GM18505 (cell line): ENCODE measurements around the gene MRPL55.

Experiments
- ATAC-seq: cut with Tn5 transposase; IDR thresholded peaks from one replicate; pipeline ENCODE4 v1.9.1; 2021; ENCODE audit not compliant: unreplicated experiment
- POLR2A ChIP-seq: IDR thresholded peaks from 4 replicates; pipeline ENCODE4 v1.6.1; 2011; ENCODE audit warnings: borderline replicate concordance; ENCODE audit not compliant: insufficient read depth, insufficient read length; ENCODE audit errors: extremely low read depth

MRPL55 gene

DNA sequence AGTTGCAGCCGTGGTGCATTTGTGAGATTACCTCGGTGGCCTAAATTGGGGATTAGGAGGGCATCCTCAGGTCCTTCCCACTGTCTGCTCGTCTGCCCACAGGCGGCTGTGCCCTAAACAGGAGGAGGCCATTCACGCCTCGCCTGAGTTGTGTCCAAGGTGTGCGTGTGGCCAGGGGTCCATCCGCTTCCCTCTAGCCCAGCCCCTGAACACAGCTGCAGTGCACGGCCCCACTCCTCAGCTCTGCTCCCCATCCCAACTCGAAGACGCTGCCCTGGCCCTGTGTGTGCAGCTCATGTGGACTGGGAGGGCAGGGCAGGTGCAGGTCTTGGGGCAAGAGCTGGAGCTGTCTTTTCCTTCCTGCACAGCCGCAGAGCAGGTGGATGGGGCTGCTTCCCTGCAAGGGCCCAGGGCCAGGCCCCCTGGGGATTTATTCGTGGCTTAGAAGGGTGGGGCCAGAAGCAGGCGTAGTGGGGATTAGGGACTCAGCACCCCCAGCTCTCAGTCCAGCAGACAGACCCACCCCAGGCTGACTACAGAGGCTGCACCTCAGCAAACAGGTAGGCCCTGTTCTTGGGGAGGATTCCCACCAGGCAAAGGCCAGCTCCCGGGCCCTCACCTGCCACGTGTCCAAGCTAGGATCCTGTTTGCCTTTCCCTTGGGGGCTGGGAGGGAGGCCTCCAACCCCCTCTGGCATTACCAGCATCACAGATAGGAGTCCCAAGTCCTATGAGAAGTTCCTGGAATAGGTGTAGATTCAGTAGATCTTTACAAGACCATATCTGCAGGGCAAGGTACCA, 35.3 kb upstream of the MRPL55 start:
- ATAC-seq, result no peak
- no peak for TF ChIP-seq POLR2A

DNA sequence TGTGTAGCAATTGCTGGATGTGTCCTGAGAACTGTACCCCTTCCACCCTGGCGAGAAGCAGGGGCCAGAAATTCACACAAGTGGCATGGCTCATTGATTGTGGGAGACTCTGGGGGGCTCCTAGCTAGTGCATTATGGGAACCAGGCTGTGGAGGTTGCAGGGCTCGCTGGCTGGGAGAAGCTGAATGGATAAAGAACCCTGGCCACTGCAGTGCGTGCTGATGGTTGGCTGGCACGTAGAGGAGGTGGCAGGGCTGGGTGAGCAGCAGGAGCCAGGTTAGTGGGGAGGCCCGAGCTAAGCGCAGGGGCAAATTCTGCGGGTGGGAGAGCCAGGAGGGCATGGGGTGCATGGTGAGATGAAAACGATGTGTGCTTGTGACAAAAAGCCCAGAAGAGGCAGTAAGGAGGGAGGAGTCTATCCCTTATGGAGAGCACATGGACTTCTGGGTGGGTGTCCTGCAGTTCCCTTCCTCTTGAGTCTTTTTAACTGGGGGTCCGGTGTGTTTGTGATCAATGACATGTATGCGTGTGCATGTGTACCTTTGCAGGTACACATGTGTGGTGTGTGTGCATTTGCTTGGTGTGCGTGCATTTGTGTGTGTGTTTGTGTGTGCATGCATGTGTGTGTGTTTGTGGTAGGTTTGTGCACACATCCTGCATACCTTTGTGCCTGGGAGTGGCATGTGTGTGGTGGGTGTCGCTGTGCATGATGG, 34.5 kb upstream of the MRPL55 start:
- TF ChIP-seq POLR2A, result no peak
- ATAC-seq, result no peak

DNA sequence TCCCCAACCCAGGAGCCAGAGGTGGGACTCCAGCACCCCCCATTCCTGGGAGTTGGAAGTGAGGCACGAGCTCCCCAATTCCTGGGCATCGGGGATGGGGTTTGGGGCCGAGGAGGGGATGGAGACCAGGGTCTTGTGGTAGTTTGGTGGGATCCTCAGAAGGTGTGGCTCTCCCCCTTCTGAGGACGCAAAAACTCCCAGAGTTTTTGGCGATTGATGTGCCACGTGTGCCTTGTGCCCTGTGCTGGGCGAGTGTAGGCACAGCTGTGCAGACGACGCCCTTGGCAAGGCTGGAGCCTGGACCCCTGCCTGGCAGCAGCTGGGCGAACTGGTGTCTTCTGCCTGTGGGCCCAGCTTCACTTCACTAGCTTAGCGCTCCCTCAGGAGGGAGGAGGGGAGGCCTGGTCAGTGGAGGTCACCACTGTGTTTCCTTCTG, 33.6 kb upstream of the MRPL55 start:
- no peak for ATAC-seq
- no peak for TF ChIP-seq POLR2A

DNA sequence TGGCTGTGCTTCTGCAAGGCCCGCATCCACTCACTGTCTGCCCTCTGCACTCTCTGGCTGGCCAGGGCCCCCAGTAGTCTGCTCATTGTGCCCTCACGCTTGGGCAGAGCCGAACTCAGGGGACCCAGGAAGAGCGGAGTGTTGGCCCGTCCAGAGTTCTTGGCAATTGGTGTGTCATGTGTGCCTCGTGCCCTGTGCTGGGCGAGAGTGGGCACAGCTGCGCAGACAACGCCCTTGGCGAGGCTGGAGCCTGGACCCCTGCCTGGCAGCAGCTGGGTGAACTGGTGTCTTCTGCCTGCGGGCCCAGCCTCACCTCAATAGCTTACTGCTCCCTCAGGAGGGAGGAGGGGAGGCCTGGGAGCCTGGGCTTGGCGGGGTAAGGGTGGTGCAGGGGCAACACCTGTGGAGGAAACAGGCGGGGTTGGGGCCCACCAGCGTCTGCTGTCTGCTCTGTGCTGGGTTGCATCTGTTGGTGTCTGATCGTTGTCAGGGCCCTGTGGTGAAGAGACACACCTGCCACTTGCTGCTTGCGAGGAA, 33.1 kb upstream of the MRPL55 start:
- ATAC-seq, result no peak
- TF ChIP-seq POLR2A, result no peak

DNA sequence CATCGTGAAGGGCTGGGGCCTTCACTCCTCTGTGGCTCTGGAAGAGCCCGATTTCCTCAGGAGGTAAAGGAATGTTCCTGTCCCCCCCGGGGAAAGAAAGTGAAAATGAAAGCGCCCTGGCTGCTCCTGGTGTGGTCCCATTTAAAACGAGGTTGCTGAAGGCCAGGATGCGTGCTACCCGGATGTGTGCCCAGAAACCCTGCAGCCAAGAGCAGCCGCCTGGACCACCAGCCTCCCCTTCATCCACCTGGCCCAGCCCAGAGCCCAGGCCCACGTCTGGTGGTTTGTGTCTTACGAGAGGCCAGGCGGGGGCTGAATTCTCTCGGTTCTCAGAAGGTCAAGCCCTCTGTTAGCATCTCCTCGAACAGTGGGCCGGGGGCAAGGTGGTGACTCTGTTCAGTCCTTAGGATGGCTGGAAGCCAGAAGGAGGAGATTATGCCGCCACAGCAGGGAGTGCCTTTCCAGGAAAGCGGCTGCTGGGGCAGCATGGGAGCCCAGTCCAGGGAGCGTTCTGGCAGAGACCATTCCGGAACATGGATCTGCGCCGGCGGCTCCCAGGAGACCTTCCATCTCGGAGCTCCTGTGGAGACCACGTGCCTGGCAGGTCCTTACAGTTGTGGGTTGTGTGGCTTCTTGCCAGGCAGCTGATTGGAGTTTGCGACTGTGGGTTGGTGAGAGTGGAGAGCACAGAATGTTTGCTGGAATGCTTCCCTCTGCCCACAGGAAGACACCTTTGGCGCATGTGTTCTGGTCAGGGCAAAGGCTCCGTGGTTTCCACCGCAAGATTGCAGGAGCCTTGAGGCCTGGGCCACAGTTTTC, 32.3 kb upstream of the MRPL55 start:
- no peak for TF ChIP-seq POLR2A
- no peak for ATAC-seq

DNA sequence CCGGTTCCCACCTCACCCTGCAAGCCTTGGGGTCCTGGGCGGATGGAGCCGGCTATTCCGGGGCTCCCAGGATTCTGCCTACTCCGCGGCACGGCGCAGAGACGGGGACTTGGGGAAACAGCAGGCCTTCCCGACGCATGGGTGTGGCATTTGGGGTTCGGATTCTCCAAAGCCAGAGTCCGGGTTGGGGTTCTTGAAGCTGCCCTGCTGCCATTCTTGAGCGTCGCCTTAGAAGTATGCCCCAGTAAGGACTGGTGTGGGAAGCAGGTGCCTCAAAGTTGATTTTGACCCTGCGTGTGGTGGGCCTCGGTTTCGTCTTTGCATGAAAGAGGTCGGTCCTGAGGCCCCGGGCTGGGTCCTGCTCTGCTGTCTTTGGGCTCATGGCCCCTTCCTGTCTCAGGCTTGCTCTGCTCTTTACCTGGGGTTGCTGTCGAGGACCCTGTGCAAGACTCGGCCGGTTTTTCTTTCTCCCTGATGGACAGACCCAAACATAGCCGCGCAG, 31.7 kb upstream of the MRPL55 start:
- no peak for ATAC-seq
- no peak for TF ChIP-seq POLR2A

DNA sequence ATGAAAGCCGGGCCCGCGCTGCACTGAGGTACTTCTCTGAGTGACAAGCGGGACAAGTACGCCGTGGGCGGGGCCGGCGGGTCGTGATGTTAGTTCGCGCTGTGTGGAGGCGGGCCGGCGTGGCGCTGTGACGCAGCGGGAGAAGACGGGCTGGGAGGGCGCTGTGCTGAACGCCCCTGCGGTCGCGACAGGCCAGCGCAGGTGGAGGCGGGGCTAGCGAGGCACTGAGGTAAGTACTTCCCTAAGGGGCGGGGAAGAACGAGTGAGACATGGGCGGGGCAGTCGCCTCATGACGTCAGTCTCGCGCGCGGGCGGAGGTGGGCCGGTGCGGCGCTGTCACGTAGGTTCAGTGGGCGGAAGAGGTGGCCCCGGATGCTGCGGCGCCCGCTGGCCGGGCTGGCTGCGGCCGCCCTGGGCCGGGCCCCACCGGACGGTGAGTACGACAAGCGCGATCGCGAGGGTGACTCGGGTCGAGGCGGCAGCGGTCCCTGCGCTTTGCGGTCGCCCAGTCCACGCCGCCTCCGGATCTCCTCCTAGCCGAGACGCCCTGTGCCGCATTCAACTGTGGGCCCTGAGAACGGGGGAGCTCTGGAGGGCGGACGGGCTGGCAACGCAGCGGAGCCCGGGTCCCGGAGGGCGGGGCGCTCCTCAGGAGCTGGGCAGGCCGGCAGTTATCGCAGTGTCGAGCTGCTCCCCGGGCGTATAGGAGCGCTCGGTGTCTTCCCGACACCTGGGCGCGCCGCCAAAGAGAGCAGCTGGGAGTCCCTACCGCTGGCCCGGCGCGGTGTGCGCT, 31.0 kb upstream of the MRPL55 start, which contains the start of gene GUK1:
GUK1 (plus strand) TSS at position 349 of the 793 bp plus-strand sequence; CDS start at position 373, 24 bp downstream.
- TF ChIP-seq POLR2A, result peak; percentile 92
- peak; percentile 88 for ATAC-seq

DNA sequence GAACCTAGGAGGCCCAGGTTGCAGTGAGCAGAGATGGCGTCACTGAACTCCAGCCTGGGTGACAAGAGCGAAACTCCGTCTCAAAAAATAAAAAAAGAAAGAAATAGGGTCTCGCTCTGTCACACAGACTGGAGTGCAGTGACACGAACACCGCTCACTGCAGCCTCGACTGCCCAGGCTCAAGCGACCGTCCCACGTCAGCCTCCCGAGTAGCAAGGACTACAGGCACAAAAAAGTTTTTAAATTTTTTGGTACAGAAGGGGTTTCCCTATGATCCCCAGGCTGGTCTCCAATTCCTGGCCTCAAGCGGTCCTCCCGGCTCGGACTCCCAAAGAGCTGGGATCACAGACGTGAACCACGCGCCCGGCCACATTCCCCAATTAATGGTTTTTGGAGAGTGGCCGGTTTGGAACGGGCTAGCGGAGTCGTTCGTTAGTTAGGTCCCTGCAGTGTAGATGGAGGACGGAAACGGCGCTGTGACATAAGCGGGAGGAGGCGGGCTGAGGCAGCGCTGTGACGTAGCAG, 30.4 kb upstream of the MRPL55 start:
- no peak for ATAC-seq
- no peak for TF ChIP-seq POLR2A

DNA sequence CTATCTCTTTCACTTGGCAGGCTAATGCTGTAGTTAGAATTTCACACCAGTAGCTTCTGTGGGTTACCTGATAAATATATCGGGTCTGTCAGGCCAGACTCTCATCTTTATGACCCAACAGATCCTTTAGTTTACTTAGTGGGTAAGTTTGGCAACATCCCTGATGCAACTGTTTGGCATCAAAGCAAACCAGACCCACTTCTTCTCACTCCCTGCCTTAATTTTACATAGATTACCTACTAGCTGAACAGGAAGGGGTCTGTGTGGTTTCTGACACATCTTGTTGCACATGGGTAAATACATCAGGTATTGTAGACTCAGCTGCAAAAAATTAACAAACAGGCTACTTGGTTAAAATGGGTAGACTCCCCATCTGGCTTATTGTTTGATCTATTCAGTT, 27.8 kb upstream of the MRPL55 start:
- no peak for TF ChIP-seq POLR2A
- no peak for ATAC-seq

DNA sequence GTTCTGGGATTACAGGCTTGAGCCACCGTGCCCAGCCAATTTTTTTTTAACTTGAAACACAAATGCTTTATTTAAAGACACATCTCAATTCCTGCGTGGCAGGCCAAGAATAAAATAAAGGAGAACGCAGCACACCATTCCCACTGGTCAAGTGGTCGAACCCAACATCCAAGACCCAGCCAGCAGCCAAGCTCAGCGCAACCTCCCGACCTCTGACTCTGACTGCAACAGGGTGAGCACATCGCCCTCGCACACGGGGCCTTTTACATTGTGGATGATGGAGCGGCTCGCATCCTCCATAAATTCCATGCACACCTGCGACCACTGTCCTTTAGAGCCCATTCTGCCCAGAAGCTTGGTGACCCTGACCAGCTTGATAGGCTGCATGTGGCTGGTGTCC, 25.5 kb upstream of the MRPL55 start:
- ATAC-seq, result no peak
- no peak for TF ChIP-seq POLR2A

DNA sequence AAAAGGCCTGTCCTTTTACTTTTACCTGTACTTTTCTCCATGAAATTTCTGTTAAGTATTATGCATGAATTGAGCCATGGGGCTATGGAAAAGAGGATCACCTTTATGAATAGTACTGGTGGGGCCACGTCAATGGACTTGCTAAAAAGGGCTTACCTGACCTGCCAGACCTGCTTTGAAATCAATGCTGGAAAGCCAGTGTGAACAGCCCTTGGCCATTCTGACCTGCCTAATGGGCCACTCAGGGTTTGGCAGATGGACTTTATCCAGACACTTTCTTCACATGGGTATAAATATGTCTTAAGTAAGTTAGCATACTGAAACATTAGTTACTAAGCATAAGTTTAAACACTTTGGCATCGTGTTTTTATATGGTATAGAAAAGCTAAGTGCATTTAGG, 22.7 kb upstream of the MRPL55 start:
- no peak for TF ChIP-seq POLR2A
- ATAC-seq, result no peak

DNA sequence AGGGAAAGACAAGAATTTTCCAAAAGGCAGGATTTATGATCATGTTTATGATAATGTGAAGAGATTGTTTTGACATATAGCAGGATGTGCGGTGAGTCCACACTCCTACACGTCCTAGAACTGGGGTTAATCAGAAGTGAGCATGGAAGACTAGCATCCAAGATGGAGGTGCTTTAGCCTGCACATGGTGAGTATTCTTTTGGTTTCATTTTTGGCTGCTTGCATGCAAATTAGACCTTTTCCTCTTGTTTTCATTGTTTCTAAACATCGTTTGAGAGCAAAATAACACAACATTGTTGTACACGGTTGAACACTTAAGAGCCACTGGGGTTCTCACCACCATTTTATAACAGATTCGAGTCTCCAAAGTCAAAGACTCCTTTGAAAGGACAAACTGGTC, 16.1 kb upstream of the MRPL55 start:
- no peak for ATAC-seq
- no peak for TF ChIP-seq POLR2A

DNA sequence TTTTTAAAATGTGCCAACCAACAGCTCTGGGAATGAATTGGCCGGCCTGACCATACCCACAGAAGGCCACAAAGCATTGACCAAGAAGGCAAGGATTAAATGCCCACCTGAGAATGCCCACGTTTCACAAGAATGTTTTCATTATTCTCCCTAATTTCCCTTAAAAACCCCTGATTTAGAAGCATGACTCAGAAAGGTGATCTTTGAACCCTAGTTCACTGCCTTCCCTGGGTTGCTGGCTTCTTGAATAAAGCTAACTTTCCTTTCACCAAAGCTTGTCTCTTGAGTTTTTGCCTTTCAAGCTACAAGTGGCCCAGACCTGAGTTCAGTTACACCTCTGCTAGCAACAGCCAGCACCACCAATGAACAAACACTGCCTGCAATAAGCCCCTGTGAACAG, 14.4 kb upstream of the MRPL55 start:
- ATAC-seq, result no peak

More for the DNA sequence above, 14.4 kb upstream of the MRPL55 start:
- no peak for TF ChIP-seq POLR2A
